Measurements from ENCODE around the gene CACNA2D3.

DNA sequence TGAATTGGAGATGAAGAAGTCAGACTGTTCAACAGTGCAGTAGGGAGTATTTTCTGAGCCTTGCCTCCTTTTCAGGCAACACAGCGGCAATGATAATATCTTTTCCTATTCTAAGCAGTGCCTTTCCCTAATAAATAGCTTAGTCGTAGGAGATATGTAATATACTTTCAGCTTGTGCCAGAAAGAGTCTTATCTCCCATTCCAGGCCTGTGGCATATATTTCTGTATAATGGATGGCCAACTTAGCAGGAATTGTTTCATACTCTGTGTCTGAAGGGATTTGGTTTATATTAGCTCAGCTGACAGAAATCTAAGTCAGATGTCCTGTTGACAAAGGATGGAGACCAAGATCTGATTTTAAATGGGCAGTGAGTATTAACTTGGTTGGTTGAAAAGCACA, 397.1 kb downstream of the CACNA2D3 start:
- TF ChIP-seq, protein P1, sequence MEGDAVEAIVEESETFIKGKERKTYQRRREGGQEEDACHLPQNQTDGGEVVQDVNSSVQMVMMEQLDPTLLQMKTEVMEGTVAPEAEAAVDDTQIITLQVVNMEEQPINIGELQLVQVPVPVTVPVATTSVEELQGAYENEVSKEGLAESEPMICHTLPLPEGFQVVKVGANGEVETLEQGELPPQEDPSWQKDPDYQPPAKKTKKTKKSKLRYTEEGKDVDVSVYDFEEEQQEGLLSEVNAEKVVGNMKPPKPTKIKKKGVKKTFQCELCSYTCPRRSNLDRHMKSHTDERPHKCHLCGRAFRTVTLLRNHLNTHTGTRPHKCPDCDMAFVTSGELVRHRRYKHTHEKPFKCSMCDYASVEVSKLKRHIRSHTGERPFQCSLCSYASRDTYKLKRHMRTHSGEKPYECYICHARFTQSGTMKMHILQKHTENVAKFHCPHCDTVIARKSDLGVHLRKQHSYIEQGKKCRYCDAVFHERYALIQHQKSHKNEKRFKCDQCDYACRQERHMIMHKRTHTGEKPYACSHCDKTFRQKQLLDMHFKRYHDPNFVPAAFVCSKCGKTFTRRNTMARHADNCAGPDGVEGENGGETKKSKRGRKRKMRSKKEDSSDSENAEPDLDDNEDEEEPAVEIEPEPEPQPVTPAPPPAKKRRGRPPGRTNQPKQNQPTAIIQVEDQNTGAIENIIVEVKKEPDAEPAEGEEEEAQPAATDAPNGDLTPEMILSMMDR (conservative IDR thresholded peaks at IDR 0.05) = no peak
- no peak for TF ChIP-seq EZH2 (IDR thresholded peaks at IDR 0.05; ENCODE audit: low read depth)

Measured in PC-9 (cell line).